GM19397 (cell line): ENCODE results near the gene LGALS9B.
"Not testable (repeated sequence)": the region's sequence is repeated elsewhere in the genome, so short reads cannot be mapped to it uniquely, and the experiment has no call there.

ENCODE experiments used
- ATAC-seq: cut with Tn5 transposase; IDR thresholded peaks from one replicate; pipeline ENCODE4 v1.9.1; 2021; ENCODE audit warnings: mild to moderate bottlenecking, moderate library complexity; ENCODE audit not compliant: unreplicated experiment

LGALS9B gene

DNA sequence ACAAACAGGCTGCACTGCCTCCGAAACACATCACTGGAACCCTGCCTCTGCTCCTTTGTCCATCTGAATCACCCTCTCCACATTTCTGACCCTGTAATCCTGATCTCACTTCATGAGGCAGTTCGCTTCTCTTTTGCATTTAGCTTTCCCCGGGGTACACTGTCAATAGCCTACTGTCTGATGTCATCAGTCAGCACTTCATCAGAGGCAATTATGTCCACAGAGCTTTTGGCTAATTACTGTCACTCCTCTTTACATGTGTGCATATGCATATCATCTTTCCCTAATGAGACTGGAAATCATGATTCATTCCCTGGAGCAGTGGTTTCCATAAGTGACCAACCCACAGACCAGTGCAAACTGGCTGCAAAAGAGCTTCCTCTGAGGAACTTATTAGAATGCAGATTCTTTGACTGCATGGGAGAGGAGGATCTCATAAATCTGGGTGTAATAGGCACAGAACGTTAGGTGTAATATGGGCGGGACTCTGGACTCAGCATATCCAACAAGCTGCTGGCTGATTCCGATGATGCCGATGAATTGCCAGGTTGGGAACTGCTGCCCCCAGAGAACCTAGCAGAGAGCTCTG, 49.8 kb downstream of the LGALS9B start:
- not testable (repeated sequence) for ATAC-seq

DNA sequence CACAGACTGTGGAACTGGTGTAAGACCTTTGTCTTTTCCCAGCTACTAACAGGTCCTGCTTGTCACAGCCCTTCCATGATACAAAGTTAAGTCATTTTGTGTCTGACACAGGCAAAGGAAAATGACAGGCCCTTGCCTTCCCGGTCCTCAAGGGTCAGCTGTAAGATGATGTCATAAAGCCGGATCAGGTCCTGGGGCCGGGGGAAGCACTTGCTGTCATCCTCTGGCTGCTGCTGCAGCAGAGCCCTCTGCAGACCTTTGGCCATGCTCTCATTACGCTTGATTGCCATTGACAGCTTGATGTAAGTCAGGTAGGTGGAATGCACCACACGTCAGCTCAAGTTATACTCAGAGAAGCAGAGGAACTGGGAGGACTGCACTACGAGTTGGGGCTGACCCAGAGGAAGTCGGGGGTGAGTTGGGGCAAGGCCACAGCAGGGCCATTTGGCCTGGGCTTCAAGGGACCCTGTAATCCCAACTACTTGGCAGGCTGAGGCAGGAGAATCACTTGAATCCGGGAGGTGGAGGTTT, 50.9 kb downstream of the LGALS9B start:
- not testable (repeated sequence) for ATAC-seq

- not testable (repeated sequence) for ATAC-seq
These were observed 51.9 kb downstream of the LGALS9B start for GRCh38 chr17:20415479-20415878.

DNA sequence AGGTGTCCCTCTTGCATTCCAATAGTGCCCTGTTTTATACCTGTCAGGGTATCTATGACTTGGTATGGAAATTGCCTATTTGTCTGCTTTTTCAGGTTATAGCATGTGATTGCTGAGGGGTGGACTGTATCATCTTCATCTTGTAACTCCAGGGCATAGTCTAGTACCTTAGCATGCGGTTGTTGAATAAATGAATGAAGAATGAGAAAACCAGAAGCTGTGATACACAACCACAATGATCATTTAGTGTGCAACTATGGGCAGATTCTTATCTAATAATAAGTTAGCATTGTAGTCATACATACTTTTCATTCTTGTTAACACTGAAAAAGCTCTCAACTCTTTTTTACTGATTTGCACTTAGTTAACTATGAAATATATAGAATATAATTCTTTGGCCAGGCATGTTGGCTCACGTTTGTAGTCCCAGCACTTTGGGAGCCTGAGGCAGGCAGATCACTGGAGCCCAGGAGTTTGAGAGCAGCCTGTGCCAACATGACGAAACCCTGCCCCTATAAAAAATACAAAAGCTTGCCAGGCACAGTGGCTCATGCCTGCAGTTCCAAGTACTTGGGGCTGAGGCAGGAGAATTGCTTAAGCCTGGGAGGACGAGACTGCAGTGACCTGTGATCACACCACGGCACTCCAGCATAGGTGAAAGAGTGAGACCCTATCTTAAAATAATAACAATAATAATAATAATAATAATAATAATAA, 65.9 kb downstream of the LGALS9B start:
- not testable (repeated sequence) for ATAC-seq

- ATAC-seq = not testable (repeated sequence)
These were observed 66.6 kb downstream of the LGALS9B start for GRCh38 chr17:20400559-20401305.
